Gastroesophageal sphincter (tissue), 4 donors: ENCODE data around the gene LMF2. TPM values are rescaled to one million over a fixed set of nuclear protein-coding genes. Genes with fewer than 3 reads are reported as not detected.

ENCODE experiments used
- ATAC-seq: fragments of 150-250 bp; one replicate; pipeline ENCODE4 v1.9.1; 2016; ENCODE audit warnings: mild to moderate bottlenecking, moderate library complexity
- H3K27ac ChIP-seq, 4 donors: fragments of 200-600 bp; sonication (generic) in 3 of 4; 1 replicate in 3 of 4; 2 replicates in 1 of 4; pipeline ENCODE4 v1.5.1; 2016 to 2019
- H3K27me3 ChIP-seq: fragments of 200-600 bp; sonication (generic); one replicate; pipeline ENCODE4 v1.5.1; 2019
- H3K36me3 ChIP-seq, 2 donors: fragments of 200-600 bp; sonication (generic); one replicate each; pipeline ENCODE4 v1.5.1; 2019; ENCODE audit warnings: control low read depth in 1 of 2
- H3K4me1 ChIP-seq, 3 donors: fragments of 200-600 bp; sonication (generic); 1 replicate in 2 of 3; 2 replicates in 1 of 3; pipeline ENCODE4 v1.5.1; 2016 to 2019; ENCODE audit warnings: control low read depth in 2 of 3
- H3K4me3 ChIP-seq, 2 donors: fragments of 200-600 bp; sonication (generic); one replicate each; pipeline ENCODE4 v1.5.1; 2019; ENCODE audit warnings: mild to moderate bottlenecking in 1 of 2, moderate library complexity in 1 of 2
- H3K9me3 ChIP-seq, 3 donors: fragments of 200-600 bp; sonication (generic); one replicate each; pipeline ENCODE4 v1.5.1; 2017 to 2019; ENCODE audit warnings: control low read depth in 2 of 3
- CTCF ChIP-seq, 4 experiments: fragments of 200-600 bp in 2 of 4; fragments of 450-650 bp in 2 of 4; sonication (generic) in 1 of 4; IDR thresholded peaks; one replicate each; pipeline ENCODE4 v1.5.1; 2017 to 2019; ENCODE audit warnings: antibody characterized with exemption in 4 of 4, mild to moderate bottlenecking in 2 of 4, moderate library complexity in 2 of 4
- EP300 ChIP-seq: sonication (generic); formaldehyde crosslinking; IDR thresholded peaks from one replicate; pipeline ENCODE4 v1.6.1; 2017; ENCODE audit warnings: antibody characterized with exemption, mild to moderate bottlenecking
- POLR2A ChIP-seq, 2 donors: fragments of 450-650 bp; IDR thresholded peaks; one replicate each; pipeline ENCODE4 v1.6.1; 2017; ENCODE audit warnings: antibody characterized with exemption in 2 of 2, mild to moderate bottlenecking in 2 of 2, moderate library complexity in 1 of 2
- POLR2AphosphoS5 ChIP-seq: sonication (generic); formaldehyde crosslinking; IDR thresholded peaks from one replicate; pipeline ENCODE4 v1.6.1; 2017; ENCODE audit warnings: antibody characterized with exemption
- WGBS, 2 donors: methylation state at CpG; one replicate each; pipeline ENCODE4 v1.1.5; 2018; ENCODE audit warnings: low coverage in 1 of 2; 5-methylcytosine and 5-hydroxymethylcytosine counted together
- total RNA-seq, 4 donors: library from RNA; depleted of rRNA; stranded (reverse); fragments of >200 nt; gene quantifications; one replicate each; pipeline ENCODE4 v1.1.0, GENCODE V29; 2016

The LMF2 gene
- total RNA-seq, 4 donors from 2014 or later = 35.5 to 58.4 (median 45.1) TPM

DNA sequence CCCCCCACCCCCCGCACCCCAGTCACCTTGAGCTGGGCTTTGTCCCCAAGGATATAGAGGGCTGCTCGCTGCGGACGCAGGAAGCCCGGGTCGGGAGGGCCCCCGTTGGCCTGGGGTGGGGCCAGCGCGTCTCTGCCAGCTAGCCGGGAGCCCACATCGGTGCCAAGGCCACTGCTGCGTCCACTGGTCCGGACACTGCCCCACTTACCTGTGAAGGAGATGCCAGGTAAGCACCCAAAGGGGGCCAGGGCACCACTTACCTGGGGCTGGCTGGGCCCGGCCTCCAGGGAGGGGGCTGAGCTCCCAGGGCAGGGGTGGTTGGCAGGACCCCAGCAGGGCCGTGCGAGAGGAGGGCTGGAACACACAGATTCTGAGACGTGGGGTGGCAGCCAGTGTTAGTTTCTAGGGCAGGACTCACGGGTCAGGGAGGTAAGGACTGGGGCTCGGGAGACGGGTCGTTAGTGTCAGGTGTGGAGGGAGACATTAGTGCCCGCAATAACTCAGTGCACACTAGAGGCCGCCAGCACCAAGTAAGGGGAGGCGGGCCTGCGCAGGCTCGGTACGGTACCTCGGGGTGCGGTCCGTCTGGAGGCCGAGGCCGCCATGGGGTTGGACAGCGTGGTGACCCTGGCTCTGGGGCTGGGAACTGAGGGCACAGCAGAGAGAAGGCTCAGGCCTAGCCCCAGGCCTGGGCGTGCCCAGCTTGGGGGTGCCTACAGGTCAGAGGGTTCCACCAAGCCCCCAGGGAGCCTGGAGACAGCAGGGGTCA lies 50.9 kb downstream of the LMF2 start:
- Histone ChIP-seq H3K36me3 (peaks cover 0 to 96% of the 10 kb centered on the region in 2 donors), H3K9me3 (no peaks in the 10 kb centered on the region), H3K4me1 (no peaks in the 10 kb centered on the region), H3K27ac (no peak overlapping the region), H3K27me3 (no peaks in the 10 kb centered on the region), H3K4me3 (no peak overlapping the region)
- ATAC-seq = no peak
- TF ChIP-seq POLR2A (IDR thresholded peaks at IDR 0.05) = no peak
- TF ChIP-seq CTCF (IDR thresholded peaks at IDR 0.05) = no peak
- TF ChIP-seq EP300 = no peak
- TF ChIP-seq POLR2AphosphoS5 = no peak
- 73% methylated on average over 6 of the region's 34 CpGs; no CpG with 5 or more reads in 1 of the 2 donors for WGBS, 2 donors

- no peak for TF ChIP-seq POLR2AphosphoS5
- H3K9me3 ChIP-seq = no peaks in the 10 kb centered on the region
- H3K4me3 ChIP-seq = no peak overlapping the region
- WGBS, 2 donors = 100% methylated on average over 1 of the region's 11 CpGs; no CpG with 5 or more reads in 1 of the 2 donors
- H3K4me1 ChIP-seq = no peaks in the 10 kb centered on the region
- H3K36me3 ChIP-seq = peaks cover 0 to 96% of the 10 kb centered on the region in 2 donors
- ATAC-seq = no peak
- H3K27ac ChIP-seq = no peak overlapping the region
- H3K27me3 ChIP-seq = no peaks in the 10 kb centered on the region
These were observed 51.5 kb downstream of the LMF2 start for GRCh38 chr22:50456026-50456425.

GRCh38 chr22:50455201-50455600 lies 52.3 kb downstream of the LMF2 start:
- H3K27me3 ChIP-seq = no peaks in the 10 kb centered on the region
- H3K36me3 ChIP-seq = peaks cover 0 to 95% of the 10 kb centered on the region in 2 donors
- H3K27ac ChIP-seq = no peak overlapping the region
- no peak for ATAC-seq
- H3K4me1 ChIP-seq = no peaks in the 10 kb centered on the region
- WGBS, 2 donors = 96% methylated on average over 4 of the region's 18 CpGs; no CpG with 5 or more reads in 1 of the 2 donors
- TF ChIP-seq POLR2A (IDR thresholded peaks at IDR 0.05) (no peak), EP300 (no peak)
- no peak overlapping the region for H3K4me3 ChIP-seq
- H3K9me3 ChIP-seq = no peaks in the 10 kb centered on the region

DNA sequence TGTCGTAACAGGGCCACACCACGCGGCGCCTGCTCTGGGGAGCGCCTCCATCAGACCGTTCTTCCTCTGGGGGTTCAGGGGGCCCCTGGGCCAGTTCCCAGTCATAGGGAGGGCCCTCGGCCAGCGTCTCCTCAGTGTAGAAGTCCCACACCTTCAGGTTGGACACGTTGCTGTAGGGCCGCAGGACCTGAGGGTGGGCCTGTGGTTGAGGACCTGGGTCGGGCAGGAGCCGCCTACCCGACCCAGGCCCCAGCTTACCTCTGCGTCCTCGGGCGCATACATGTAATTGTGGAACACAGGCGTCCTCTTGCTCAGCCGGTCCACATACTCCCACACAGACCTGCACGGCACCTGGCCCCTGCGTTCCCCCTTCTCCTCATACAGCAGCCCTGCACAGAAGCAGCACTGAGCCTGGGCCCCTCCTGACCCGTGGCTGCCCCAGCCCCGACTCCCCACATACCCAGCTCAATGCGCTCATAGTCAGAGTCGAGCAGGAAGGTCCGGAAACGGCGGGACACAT lies 52.9 kb downstream of the LMF2 start:
- TF ChIP-seq EP300 (no peak), POLR2A (IDR thresholded peaks at IDR 0.05) (no peak), CTCF (IDR thresholded peaks at IDR 0.05) (no peak), POLR2AphosphoS5 (no peak)
- no peaks in the 10 kb centered on the region for H3K9me3 ChIP-seq
- H3K27me3 ChIP-seq = no peaks in the 10 kb centered on the region
- H3K4me3 ChIP-seq = no peak overlapping the region
- peaks cover 0 to 95% of the 10 kb centered on the region in 2 donors for H3K36me3 ChIP-seq
- WGBS, 2 donors = 87 to 100% methylated on average over 3 to 4 of the region's 27 CpGs
- H3K4me1 ChIP-seq = no peaks in the 10 kb centered on the region
- no peak overlapping the region for H3K27ac ChIP-seq
- no peak for ATAC-seq

Other genes with a start within 250 kb of the LMF2 start
- 10 to 100 TPM; 10.1 to 18.4 (median 14.0) TPM for gene MAPK12, start 246.0 kb downstream of the LMF2 start, total RNA-seq
- gene MAPK11, start 237.3 kb downstream of the LMF2 start, total RNA-seq = 10 to 100 TPM in 2 of 4 donors, 1 to 10 TPM in 2; 6.8 to 11.5 (median 10.4) TPM
- 100 to 1,000 TPM in 2 of 4 donors, 10 to 100 TPM in 2; 93.2 to 207 (median 102) TPM for gene PLXNB2, start 200.1 kb downstream of the LMF2 start, total RNA-seq
- gene DENND6B, start 180.7 kb downstream of the LMF2 start, total RNA-seq = 1 to 10 TPM; 2.0 to 4.8 (median 2.8) TPM
- 10 to 100 TPM; 52.2 to 73.5 (median 64.2) TPM for gene PPP6R2, start 164.4 kb downstream of the LMF2 start, total RNA-seq
- gene SBF1, start 32.7 kb downstream of the LMF2 start, total RNA-seq = 100 to 1,000 TPM in 1 of 4 donors, 10 to 100 TPM in 3; 63.7 to 122 (median 64.4) TPM
- under 1 TPM in 1 of 4 donors, not detected in 3; 0.40 TPM for gene ADM2, start 26.2 kb downstream of the LMF2 start, total RNA-seq
- not detected for gene MIOX, start 20.8 kb downstream of the LMF2 start, total RNA-seq
- gene NCAPH2, start 522 bp upstream of the LMF2 start, total RNA-seq = 10 to 100 TPM; 34.8 to 45.0 (median 42.1) TPM
- gene SCO2, start 17.9 kb upstream of the LMF2 start, total RNA-seq = 1 to 10 TPM in 2 of 4 donors, not detected in 2; 1.2 to 1.8 TPM
- gene TYMP, start 22.3 kb upstream of the LMF2 start, total RNA-seq = 10 to 100 TPM; 18.5 to 55.1 (median 39.3) TPM
- gene KLHDC7B, start 38.2 kb upstream of the LMF2 start, total RNA-seq = under 1 TPM in 3 of 4 donors, not detected in 1; 0.08 to 0.31 (median 0.27) TPM
- gene SYCE3, start 55.2 kb upstream of the LMF2 start, total RNA-seq = not detected
- gene CPT1B, start 70.7 kb upstream of the LMF2 start, total RNA-seq = 10 to 100 TPM in 1 of 4 donors, 1 to 10 TPM in 3; 3.1 to 13.4 (median 6.5) TPM
- gene CHKB, start 75.1 kb upstream of the LMF2 start, total RNA-seq = 10 to 100 TPM; 16.6 to 39.8 (median 33.1) TPM
- gene MAPK8IP2, start 93.1 kb upstream of the LMF2 start, total RNA-seq = 1 to 10 TPM in 3 of 4 donors, under 1 TPM in 1; 0.93 to 3.7 (median 2.3) TPM
- gene ARSA, start 120.5 kb upstream of the LMF2 start, total RNA-seq = 10 to 100 TPM; 19.5 to 40.0 (median 21.0) TPM
- gene SHANK3, start 165.1 kb upstream of the LMF2 start, total RNA-seq = 10 to 100 TPM in 2 of 4 donors, 1 to 10 TPM in 2; 5.9 to 20.5 (median 13.0) TPM
- gene ACR, start 230.5 kb upstream of the LMF2 start, total RNA-seq = not detected